Sigmoid colon (tissue), 4 donors: ENCODE measurements around the gene PAFAH2.

Experiments
- CTCF ChIP-seq, 4 experiments: fragments of 450-650 bp in 3 of 4; fragments of 200-600 bp in 1 of 4; IDR thresholded peaks; one replicate each; pipeline ENCODE4 v1.5.1; 2016 to 2019; ENCODE audit warnings: antibody characterized with exemption in 4 of 4, mild to moderate bottlenecking in 3 of 4, moderate library complexity in 2 of 4
- EP300 ChIP-seq, 4 donors: sonication (generic); formaldehyde crosslinking; IDR thresholded peaks; one replicate each; pipeline ENCODE4 v1.6.1; 2017; ENCODE audit warnings: antibody characterized with exemption in 4 of 4
- POLR2A ChIP-seq, 2 donors: fragments of 450-650 bp; IDR thresholded peaks; one replicate each; pipeline ENCODE4 v1.6.1; 2016; ENCODE audit warnings: antibody characterized with exemption in 2 of 2, mild to moderate bottlenecking in 2 of 2, moderate library complexity in 2 of 2
- POLR2AphosphoS5 ChIP-seq, 4 donors: sonication (generic); formaldehyde crosslinking; IDR thresholded peaks; one replicate each; pipeline ENCODE4 v1.6.1; 2017; ENCODE audit warnings: antibody characterized with exemption in 4 of 4

DNA sequence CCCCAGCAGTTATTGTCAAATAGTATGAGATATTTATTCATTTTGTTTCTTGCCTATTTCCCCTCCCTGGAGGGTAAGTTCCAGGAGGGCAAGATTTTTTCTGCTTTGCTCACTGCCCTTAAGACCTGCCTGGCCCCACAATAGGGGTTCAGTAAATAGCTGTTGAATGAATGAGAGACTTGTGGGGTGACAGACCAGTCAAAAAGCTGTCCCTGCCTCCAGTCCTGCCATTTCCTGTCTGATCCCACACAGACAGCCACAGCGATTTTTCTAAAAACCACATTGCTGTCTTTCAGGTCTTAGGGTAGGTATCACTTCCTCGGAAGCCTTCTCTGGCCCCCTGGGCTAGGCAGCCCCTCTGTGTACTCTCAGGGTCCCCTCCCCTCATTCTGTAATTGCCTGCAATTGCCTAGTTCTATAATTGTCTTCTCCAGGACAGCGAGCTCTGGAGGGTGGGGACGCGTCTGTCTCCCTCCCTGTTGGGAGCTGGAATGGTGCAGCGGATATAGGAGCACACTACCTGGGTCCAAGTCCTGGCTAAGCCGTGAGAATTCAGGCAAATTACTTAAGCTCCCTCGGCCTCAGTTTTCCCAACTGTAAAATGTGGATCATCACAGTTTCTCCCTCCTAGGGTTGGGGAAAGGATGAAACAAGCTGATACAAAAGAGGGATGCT, 21.9 kb upstream of the PAFAH2 start:
- no peak for TF ChIP-seq CTCF (IDR thresholded peaks at IDR 0.05)
- no peak for TF ChIP-seq POLR2AphosphoS5 (IDR thresholded peaks at IDR 0.05)
- no peak for TF ChIP-seq POLR2A (IDR thresholded peaks at IDR 0.05)
- no peak for TF ChIP-seq EP300 (IDR thresholded peaks at IDR 0.05)
